KMS-11 (cell line): ENCODE measurements around the gene LRRC7.

Experiments
- H2AFZ ChIP-seq: fragments of 200-600 bp; sonication (generic); 2 replicates; pipeline ENCODE4 v1.6.1; 2016; ENCODE audit warnings: antibody characterized with exemption, mixed run types, low read depth
- H3K27ac ChIP-seq: fragments of 200-600 bp; sonication (generic); 2 replicates; pipeline ENCODE4 v1.6.1; 2016; ENCODE audit warnings: mild to moderate bottlenecking, mixed run types
- H3K27me3 ChIP-seq: fragments of 200-600 bp; sonication (generic); 2 replicates; pipeline ENCODE4 v1.6.1; 2017; ENCODE audit warnings: mild to moderate bottlenecking, low read depth, mixed run types, moderate library complexity; ENCODE audit not compliant: insufficient read depth
- H3K36me3 ChIP-seq: fragments of 200-600 bp; sonication (generic); 2 replicates; pipeline ENCODE4 v1.6.1; 2017; ENCODE audit warnings: mild to moderate bottlenecking, mixed run types; ENCODE audit not compliant: insufficient read depth
- H3K4me1 ChIP-seq: fragments of 200-600 bp; sonication (generic); 2 replicates; pipeline ENCODE4 v1.6.1; 2016; ENCODE audit warnings: mild to moderate bottlenecking, low read depth, mixed run types; ENCODE audit not compliant: poor library complexity, severe bottlenecking
- H3K4me2 ChIP-seq: fragments of 200-600 bp; sonication (generic); 2 replicates; pipeline ENCODE4 v1.7.0; 2016; ENCODE audit warnings: mild to moderate bottlenecking, mixed run types
- H3K4me3 ChIP-seq: fragments of 200-600 bp; sonication (generic); IDR thresholded peaks from 2 replicates; pipeline ENCODE4 v1.6.1; 2017; ENCODE audit warnings: low read depth, low read length, mixed read lengths; ENCODE audit not compliant: insufficient read depth
- H3K79me2 ChIP-seq: fragments of 200-600 bp; sonication (generic); 2 replicates; pipeline ENCODE4 v1.6.1; 2016; ENCODE audit warnings: low read depth, mixed run types; ENCODE audit not compliant: insufficient read depth
- H3K9ac ChIP-seq: fragments of 200-600 bp; sonication (generic); 2 replicates; pipeline ENCODE4 v1.6.1; 2016; ENCODE audit warnings: mild to moderate bottlenecking, mixed run types
- H4K20me1 ChIP-seq: fragments of 200-600 bp; sonication (generic); 2 replicates; pipeline ENCODE4 v1.6.1; 2016; ENCODE audit warnings: mild to moderate bottlenecking, mixed run types; ENCODE audit not compliant: insufficient read depth
- TF ChIP-seq, protein P1 (sequence below): fragments of 200-600 bp; sonication (generic); conservative IDR thresholded peaks from 2 replicates; pipeline ENCODE4 v1.6.1; 2017; ENCODE audit warnings: low read depth, mild to moderate bottlenecking, antibody characterized with exemption, low read length, moderate library complexity, mixed read lengths

Gene LRRC7

DNA sequence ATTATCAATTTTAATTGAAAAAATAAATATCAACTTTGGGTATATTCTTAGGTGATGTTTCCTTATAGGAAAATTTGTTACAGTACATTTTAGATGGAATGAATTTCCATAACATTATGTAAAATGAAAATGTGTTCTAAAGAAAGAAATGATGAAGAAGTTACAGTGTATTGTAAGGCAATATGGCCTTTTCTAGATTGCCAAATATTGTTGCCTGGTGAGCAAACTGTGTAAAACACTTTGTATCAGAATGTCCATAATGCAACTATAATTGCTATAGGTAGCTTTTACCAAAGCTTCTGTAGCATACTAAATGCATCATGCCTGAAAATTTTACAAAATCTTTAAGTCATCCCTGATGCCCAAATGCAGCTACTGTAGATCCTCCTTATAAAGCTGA, 285.0 kb downstream of the LRRC7 start:
- no peak overlapping the region for H2AFZ ChIP-seq
- no peak overlapping the region for H3K9ac ChIP-seq
- H4K20me1 ChIP-seq, result no peaks in the 10 kb centered on the region
- TF ChIP-seq, protein P1, sequence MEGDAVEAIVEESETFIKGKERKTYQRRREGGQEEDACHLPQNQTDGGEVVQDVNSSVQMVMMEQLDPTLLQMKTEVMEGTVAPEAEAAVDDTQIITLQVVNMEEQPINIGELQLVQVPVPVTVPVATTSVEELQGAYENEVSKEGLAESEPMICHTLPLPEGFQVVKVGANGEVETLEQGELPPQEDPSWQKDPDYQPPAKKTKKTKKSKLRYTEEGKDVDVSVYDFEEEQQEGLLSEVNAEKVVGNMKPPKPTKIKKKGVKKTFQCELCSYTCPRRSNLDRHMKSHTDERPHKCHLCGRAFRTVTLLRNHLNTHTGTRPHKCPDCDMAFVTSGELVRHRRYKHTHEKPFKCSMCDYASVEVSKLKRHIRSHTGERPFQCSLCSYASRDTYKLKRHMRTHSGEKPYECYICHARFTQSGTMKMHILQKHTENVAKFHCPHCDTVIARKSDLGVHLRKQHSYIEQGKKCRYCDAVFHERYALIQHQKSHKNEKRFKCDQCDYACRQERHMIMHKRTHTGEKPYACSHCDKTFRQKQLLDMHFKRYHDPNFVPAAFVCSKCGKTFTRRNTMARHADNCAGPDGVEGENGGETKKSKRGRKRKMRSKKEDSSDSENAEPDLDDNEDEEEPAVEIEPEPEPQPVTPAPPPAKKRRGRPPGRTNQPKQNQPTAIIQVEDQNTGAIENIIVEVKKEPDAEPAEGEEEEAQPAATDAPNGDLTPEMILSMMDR, result no peak
- no peaks in the 10 kb centered on the region for H3K4me1 ChIP-seq
- no peak overlapping the region for H3K4me3 ChIP-seq
- H3K4me2 ChIP-seq, result no peak overlapping the region
- H3K27me3 ChIP-seq, result no peaks in the 10 kb centered on the region
- no peaks in the 10 kb centered on the region for H3K79me2 ChIP-seq
- H3K36me3 ChIP-seq, result no peaks in the 10 kb centered on the region
- H3K27ac ChIP-seq, result no peak overlapping the region

DNA sequence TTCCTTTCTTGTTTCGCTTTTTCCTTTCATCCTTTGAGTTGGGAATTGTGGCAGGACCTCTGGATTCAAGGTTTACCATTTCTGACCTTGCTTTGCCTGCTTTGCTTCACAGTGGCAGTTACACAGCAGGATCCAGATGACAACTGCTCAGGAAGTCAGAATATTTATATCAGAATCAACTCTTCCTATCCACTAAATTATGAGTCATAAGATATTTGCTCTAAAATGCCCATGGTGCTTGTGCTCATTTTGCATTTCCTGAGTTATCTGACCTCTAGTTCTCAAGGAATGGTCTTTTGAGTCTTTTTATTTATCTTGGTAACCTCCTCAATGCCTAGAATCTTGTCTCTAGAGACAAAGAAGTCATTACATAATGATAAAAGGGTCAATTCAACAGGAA, 290.8 kb downstream of the LRRC7 start:
- Histone ChIP-seq H4K20me1 (no peaks in the 10 kb centered on the region), H3K9ac (no peak overlapping the region), H2AFZ (no peak overlapping the region), H3K4me1 (no peaks in the 10 kb centered on the region), H3K4me2 (no peak overlapping the region), H3K79me2 (no peaks in the 10 kb centered on the region), H3K27me3 (no peaks in the 10 kb centered on the region), H3K4me3 (no peak overlapping the region), H3K36me3 (no peaks in the 10 kb centered on the region), H3K27ac (no peak overlapping the region)
- TF ChIP-seq, protein P1, result no peak

DNA sequence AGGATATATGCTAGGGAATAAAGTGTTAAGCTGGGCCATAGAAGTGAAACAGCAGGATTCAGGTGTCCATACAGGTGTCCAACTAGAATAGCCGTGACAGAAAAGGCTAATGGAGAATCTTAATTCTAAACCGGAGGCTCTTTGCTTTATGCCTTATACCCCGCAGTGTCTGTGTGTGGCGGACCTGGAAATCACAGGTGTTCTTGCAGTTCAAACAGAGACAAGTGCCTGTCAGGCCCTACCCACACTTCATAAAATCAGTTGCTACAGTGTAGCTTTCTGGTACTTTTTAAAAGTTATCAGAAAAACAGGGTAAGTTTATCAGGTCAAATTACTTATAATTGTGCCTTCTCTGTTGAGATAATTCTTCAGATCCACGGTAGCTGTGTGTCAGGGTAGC, 293.9 kb downstream of the LRRC7 start:
- Histone ChIP-seq H3K4me2 (no peak overlapping the region), H3K4me1 (no peaks in the 10 kb centered on the region), H3K79me2 (no peaks in the 10 kb centered on the region), H3K27ac (no peak overlapping the region), H3K4me3 (no peak overlapping the region), H3K9ac (no peak overlapping the region), H4K20me1 (no peaks in the 10 kb centered on the region), H3K36me3 (no peaks in the 10 kb centered on the region), H3K27me3 (no peaks in the 10 kb centered on the region), H2AFZ (no peak overlapping the region)
- TF ChIP-seq, protein P1, result no peak

DNA sequence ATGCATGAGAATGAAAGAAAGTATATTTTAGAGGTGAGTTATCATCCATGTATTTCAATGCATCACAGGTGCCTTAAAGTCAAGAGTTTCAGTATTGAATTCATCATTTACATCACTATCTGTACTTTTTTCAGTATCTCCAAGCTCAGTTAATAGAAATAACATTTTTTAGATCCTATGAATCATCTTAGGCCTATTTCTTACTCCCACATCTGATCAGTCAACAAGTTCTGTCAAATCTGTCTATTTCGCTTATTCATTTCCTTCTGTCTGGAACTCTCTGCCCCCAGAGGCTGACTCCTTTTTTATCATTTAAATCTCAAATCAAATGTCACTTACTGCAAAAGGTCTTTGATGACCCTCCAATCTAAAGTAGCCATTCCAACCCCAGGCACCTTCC, 295.2 kb downstream of the LRRC7 start:
- TF ChIP-seq, protein P1, result no peak
- Histone ChIP-seq H3K4me3 (no peak overlapping the region), H3K4me1 (no peaks in the 10 kb centered on the region), H3K36me3 (no peaks in the 10 kb centered on the region), H3K27me3 (no peaks in the 10 kb centered on the region), H3K79me2 (no peaks in the 10 kb centered on the region), H3K9ac (no peak overlapping the region), H4K20me1 (no peaks in the 10 kb centered on the region), H2AFZ (no peak overlapping the region), H3K4me2 (no peak overlapping the region), H3K27ac (no peak overlapping the region)

DNA sequence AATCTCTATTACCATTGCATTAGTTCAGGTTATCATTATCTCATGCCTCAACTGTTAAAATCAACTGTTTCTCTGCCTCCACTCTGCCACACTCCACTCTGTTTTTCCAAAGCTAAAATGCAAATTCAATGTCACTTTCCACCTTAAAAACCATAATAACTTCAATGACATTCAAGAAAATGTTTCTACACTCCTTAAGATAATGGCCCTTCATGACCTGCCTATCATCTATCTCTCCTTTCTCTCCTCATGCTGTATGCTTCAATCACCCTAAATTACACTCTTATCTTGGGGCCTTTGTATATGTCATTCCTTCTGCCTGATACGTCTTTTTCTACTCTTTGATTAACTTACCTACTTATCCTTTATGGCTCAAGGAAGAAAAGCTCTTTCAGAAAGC, 296.0 kb downstream of the LRRC7 start:
- Histone ChIP-seq H3K9ac (no peak overlapping the region), H3K4me1 (no peaks in the 10 kb centered on the region)

More for the DNA sequence above, 296.0 kb downstream of the LRRC7 start:
- no peak overlapping the region for H3K4me3 ChIP-seq
- H3K27ac ChIP-seq, result no peak overlapping the region
- H3K27me3 ChIP-seq, result no peaks in the 10 kb centered on the region
- TF ChIP-seq, protein P1, result no peak
- no peaks in the 10 kb centered on the region for H3K36me3 ChIP-seq
- H3K79me2 ChIP-seq, result no peaks in the 10 kb centered on the region
- H2AFZ ChIP-seq, result no peak overlapping the region
- no peaks in the 10 kb centered on the region for H4K20me1 ChIP-seq
- no peak overlapping the region for H3K4me2 ChIP-seq
